Parathyroid adenoma (tissue), 2 donors: ENCODE measurements around the gene MARCHF6.

Experiments
- H2AFZ ChIP-seq: fragments of 300-600 bp; sonication (generic); one replicate; pipeline ENCODE4 v1.7.0; 2017; ENCODE audit warnings: antibody characterized with exemption, mild to moderate bottlenecking
- H3K27ac ChIP-seq: fragments of 300-600 bp; sonication (generic); one replicate; pipeline ENCODE4 v1.7.0; 2017
- H3K27me3 ChIP-seq: fragments of 300-600 bp; sonication (generic); one replicate; pipeline ENCODE4 v1.7.0; 2017; ENCODE audit warnings: low read length; ENCODE audit not compliant: control insufficient read depth, insufficient read depth
- H3K36me3 ChIP-seq: fragments of 300-600 bp; sonication (generic); one replicate; pipeline ENCODE4 v1.7.0; 2017; ENCODE audit warnings: low read length; ENCODE audit not compliant: control insufficient read depth, insufficient read depth
- H3K4me1 ChIP-seq: fragments of 300-600 bp; sonication (generic); one replicate; pipeline ENCODE4 v1.7.0; 2017; ENCODE audit warnings: control low read depth
- H3K4me2 ChIP-seq: fragments of 300-600 bp; sonication (generic); one replicate; pipeline ENCODE4 v1.7.0; 2017; ENCODE audit warnings: low read length
- H3K4me3 ChIP-seq: fragments of 300-600 bp; sonication (generic); one replicate; pipeline ENCODE4 v1.7.0; 2017; ENCODE audit warnings: low read depth, low read length
- H3K79me2 ChIP-seq: fragments of 300-600 bp; sonication (generic); one replicate; pipeline ENCODE4 v1.7.0; 2017; ENCODE audit warnings: control low read depth
- H3K9ac ChIP-seq: fragments of 300-600 bp; sonication (generic); one replicate; pipeline ENCODE4 v1.7.0; 2017; ENCODE audit warnings: mild to moderate bottlenecking
- H3K9me3 ChIP-seq: fragments of 300-600 bp; sonication (generic); one replicate; pipeline ENCODE4 v1.7.0; 2017; ENCODE audit warnings: low read length; ENCODE audit not compliant: control insufficient read depth
- TF ChIP-seq, protein P1 (sequence below): fragments of 300-600 bp; sonication (generic); IDR thresholded peaks from one replicate; pipeline ENCODE4 v1.7.0; 2017; ENCODE audit warnings: antibody characterized with exemption, mild to moderate bottlenecking
- donor health status: primary hyperparathyroidism.

MARCHF6 gene, protein sequence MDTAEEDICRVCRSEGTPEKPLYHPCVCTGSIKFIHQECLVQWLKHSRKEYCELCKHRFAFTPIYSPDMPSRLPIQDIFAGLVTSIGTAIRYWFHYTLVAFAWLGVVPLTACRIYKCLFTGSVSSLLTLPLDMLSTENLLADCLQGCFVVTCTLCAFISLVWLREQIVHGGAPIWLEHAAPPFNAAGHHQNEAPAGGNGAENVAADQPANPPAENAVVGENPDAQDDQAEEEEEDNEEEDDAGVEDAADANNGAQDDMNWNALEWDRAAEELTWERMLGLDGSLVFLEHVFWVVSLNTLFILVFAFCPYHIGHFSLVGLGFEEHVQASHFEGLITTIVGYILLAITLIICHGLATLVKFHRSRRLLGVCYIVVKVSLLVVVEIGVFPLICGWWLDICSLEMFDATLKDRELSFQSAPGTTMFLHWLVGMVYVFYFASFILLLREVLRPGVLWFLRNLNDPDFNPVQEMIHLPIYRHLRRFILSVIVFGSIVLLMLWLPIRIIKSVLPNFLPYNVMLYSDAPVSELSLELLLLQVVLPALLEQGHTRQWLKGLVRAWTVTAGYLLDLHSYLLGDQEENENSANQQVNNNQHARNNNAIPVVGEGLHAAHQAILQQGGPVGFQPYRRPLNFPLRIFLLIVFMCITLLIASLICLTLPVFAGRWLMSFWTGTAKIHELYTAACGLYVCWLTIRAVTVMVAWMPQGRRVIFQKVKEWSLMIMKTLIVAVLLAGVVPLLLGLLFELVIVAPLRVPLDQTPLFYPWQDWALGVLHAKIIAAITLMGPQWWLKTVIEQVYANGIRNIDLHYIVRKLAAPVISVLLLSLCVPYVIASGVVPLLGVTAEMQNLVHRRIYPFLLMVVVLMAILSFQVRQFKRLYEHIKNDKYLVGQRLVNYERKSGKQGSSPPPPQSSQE

DNA sequence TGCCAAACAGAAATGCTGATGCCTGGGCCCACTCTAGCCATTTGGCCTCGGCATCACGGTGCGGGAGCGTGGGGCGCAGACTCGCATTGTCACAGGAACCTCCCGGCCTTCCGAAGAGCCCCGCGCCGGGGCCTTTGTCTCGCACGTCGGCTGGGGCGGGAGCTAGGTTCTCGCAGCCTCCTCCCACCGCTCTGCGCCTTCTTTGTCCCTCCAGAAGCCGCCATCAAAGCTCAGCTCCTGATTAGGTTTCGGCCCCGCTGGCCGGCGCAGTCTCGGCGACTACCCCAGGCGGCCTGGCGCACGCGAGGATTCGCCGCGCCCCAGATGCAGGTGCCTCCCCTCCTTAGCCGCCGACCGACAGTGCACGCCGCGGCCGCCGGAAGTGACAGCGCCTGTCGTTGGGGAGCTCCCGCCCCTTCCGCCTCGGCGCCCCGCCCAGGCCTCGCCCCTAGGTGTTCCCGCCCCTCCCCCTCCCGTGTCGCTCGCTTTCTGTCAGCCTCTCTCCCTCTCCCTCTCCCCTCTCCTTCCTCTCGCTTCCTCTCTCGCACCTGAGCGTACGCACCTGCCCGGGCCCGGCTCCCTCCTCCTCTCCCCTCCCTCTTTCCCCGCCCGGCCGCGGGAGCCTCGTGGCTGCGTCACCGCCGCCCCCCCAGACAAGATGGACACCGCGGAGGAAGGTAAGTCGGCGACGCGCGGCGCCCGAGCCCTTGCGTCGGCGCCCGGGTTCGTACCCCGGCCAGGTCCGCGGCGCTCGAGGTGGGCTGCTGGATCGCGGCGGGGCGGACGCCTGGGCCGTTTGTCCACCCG, at the start of gene MARCHF6:
MARCHF6 (plus strand) TSS at position 455 of the 807 bp plus-strand sequence; CDS start at position 659, 204 bp downstream.
- H3K27ac ChIP-seq = peak within 1 kb of the TSS; percentile 96
- H3K4me2 ChIP-seq = peak within 1 kb of the TSS; percentile 82
- no peaks in the 10 kb centered on the region for H3K36me3 ChIP-seq
- H3K9ac ChIP-seq = peak within 1 kb of the TSS; percentile 87
- H3K4me1 ChIP-seq = peaks cover 16% of the 10 kb centered on the region
- H3K9me3 ChIP-seq = no peaks in the 10 kb centered on the region
- H3K4me3 ChIP-seq = peak within 1 kb of the TSS; percentile 85
- no peaks in the 10 kb centered on the region for H3K27me3 ChIP-seq
- peaks cover 32% of the 10 kb centered on the region for H3K79me2 ChIP-seq
- TF ChIP-seq, protein P1, sequence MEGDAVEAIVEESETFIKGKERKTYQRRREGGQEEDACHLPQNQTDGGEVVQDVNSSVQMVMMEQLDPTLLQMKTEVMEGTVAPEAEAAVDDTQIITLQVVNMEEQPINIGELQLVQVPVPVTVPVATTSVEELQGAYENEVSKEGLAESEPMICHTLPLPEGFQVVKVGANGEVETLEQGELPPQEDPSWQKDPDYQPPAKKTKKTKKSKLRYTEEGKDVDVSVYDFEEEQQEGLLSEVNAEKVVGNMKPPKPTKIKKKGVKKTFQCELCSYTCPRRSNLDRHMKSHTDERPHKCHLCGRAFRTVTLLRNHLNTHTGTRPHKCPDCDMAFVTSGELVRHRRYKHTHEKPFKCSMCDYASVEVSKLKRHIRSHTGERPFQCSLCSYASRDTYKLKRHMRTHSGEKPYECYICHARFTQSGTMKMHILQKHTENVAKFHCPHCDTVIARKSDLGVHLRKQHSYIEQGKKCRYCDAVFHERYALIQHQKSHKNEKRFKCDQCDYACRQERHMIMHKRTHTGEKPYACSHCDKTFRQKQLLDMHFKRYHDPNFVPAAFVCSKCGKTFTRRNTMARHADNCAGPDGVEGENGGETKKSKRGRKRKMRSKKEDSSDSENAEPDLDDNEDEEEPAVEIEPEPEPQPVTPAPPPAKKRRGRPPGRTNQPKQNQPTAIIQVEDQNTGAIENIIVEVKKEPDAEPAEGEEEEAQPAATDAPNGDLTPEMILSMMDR = no peak
- peak within 1 kb of the TSS; percentile 88 for H2AFZ ChIP-seq

GRCh38 chr5:10303699-10304170, 49.8 kb upstream of the MARCHF6 start:
- Histone ChIP-seq H3K4me3 (no peak overlapping the region), H3K9ac (no peak overlapping the region), H3K36me3 (no peaks in the 10 kb centered on the region), H3K27me3 (no peaks in the 10 kb centered on the region), H3K4me1 (peaks cover 35% of the 10 kb centered on the region), H3K9me3 (no peaks in the 10 kb centered on the region), H2AFZ (peak overlapping the region; percentile 3), H3K79me2 (peaks cover 8% of the 10 kb centered on the region), H3K27ac (peak overlapping the region; percentile 70), H3K4me2 (no peak overlapping the region)
- TF ChIP-seq, protein P1 = no peak

GRCh38 chr5:10304932-10305331, 48.6 kb upstream of the MARCHF6 start:
- no peak overlapping the region for H3K4me3 ChIP-seq
- no peak overlapping the region for H3K4me2 ChIP-seq
- no peak overlapping the region for H3K27ac ChIP-seq
- H3K79me2 ChIP-seq = peaks cover 8% of the 10 kb centered on the region
- H3K9ac ChIP-seq = no peak overlapping the region
- TF ChIP-seq, protein P1 = peak; percentile 64
- H3K36me3 ChIP-seq = no peaks in the 10 kb centered on the region
- peaks cover 37% of the 10 kb centered on the region for H3K4me1 ChIP-seq
- no peaks in the 10 kb centered on the region for H3K9me3 ChIP-seq
- no peaks in the 10 kb centered on the region for H3K27me3 ChIP-seq
- H2AFZ ChIP-seq = peak overlapping the region; percentile 2

DNA sequence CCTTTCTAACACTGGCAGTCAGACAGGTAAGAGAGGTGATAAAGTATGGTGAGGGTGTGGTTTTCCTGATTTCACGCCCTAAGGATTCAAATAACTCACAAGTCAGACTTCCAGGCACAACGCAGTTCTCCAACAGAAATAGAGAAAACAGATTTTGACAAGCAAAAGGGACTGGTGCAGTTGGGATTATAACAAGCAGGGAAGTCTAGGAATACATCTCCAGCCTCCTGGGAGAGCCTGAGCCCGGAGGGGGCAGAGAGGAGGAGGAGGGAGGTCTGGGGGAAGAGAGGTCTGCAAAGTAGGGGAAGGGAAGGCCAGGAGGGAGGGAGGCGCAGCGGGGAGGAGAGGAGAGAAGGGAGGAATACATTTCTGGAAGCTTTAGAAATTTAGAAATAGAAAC, 47.4 kb upstream of the MARCHF6 start:
- no peaks in the 10 kb centered on the region for H3K36me3 ChIP-seq
- H3K27me3 ChIP-seq = no peaks in the 10 kb centered on the region
- TF ChIP-seq, protein P1 = no peak
- H3K4me2 ChIP-seq = peak overlapping the region; percentile 90
- peak overlapping the region; percentile 81 for H3K27ac ChIP-seq
- H3K4me3 ChIP-seq = peak overlapping the region; percentile 60
- H3K79me2 ChIP-seq = peaks cover 8% of the 10 kb centered on the region
- H3K9ac ChIP-seq = no peak overlapping the region
- H3K9me3 ChIP-seq = no peaks in the 10 kb centered on the region
- peaks cover 45% of the 10 kb centered on the region for H3K4me1 ChIP-seq
- H2AFZ ChIP-seq = peak overlapping the region; percentile 26
